ENCODE results near the gene GADD45GIP1. TPM values are rescaled to one million over a fixed set of nuclear protein-coding genes. Genes with fewer than 3 reads are reported as not detected.

Gene GADD45GIP1
- total RNA-seq, 4 donors from 2014 or later, result 25.3 to 48.8 (median 31.7) TPM

GRCh38 chr19:12994701-12995595 lies 37.9 kb upstream of the GADD45GIP1 start, which contains the start of gene NFIX:
TSS of gene NFIX (plus strand) at chr19:12995475. CDS start at chr19:12995838, 363 bp downstream.
- TF ChIP-seq, protein P1, sequence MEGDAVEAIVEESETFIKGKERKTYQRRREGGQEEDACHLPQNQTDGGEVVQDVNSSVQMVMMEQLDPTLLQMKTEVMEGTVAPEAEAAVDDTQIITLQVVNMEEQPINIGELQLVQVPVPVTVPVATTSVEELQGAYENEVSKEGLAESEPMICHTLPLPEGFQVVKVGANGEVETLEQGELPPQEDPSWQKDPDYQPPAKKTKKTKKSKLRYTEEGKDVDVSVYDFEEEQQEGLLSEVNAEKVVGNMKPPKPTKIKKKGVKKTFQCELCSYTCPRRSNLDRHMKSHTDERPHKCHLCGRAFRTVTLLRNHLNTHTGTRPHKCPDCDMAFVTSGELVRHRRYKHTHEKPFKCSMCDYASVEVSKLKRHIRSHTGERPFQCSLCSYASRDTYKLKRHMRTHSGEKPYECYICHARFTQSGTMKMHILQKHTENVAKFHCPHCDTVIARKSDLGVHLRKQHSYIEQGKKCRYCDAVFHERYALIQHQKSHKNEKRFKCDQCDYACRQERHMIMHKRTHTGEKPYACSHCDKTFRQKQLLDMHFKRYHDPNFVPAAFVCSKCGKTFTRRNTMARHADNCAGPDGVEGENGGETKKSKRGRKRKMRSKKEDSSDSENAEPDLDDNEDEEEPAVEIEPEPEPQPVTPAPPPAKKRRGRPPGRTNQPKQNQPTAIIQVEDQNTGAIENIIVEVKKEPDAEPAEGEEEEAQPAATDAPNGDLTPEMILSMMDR (IDR thresholded peaks at IDR 0.05; ENCODE audit: low read depth), result no peak

DNA sequence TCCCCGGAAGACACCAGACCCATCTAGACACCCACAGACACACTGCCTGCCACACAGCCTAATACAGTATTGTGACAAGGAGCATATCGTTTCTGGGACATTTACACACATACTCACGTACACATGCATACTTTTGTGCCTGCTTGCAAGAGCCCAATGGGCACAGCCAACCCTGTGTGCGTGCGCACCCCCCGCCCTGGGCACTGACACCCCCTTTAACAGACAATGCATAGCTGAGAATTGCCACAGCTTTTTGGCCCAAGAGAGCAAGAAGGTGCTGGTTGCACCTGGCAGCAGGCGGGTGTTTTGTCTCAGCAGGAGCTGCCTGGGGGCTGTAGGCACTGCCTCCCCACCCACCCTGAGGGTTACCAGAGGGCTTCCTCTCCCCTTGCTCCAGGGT lies 36.5 kb upstream of the GADD45GIP1 start:
- TF ChIP-seq, protein P1 (IDR thresholded peaks at IDR 0.05; ENCODE audit: low read depth), result no peak

DNA sequence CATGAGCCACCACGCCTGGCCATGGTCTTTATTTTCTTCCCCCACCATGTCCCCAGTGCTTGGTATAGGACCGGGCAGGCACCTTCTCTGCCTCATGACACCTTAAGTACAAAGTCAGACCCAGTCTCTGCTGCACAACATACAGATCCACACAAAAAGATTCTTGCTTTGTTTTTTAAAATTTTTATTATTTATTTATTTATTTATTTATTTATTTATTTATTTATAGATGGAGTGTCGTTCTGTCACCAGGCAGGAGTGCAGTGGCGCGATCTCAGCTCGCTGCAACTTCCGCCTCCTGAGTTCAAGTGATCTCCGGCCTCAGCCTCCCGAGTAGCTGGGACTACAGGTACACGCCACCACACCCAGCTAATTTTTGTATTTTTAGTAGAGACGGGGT lies 35.7 kb upstream of the GADD45GIP1 start:
- TF ChIP-seq, protein P1 (IDR thresholded peaks at IDR 0.05; ENCODE audit: low read depth), result no peak

- TF ChIP-seq, protein P1 (IDR thresholded peaks at IDR 0.05; ENCODE audit: low read depth), result no peak
These were observed 34.3 kb upstream of the GADD45GIP1 start for GRCh38 chr19:12991296-12991695.

DNA sequence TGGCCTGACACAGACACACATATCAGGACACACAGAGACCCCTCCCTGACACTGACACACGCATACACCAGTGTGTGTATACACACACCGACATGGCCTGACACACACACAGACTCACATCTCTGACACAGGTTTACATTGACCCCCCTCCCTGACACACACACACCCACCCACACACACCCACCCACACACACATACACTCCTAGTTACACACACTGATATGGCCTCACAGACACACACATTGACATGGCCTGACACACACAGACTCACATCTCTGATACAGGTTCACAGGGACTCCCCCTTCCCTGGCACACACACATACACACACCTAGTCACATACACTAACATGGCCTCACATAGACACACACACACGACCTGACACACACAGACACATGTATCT lies 33.8 kb upstream of the GADD45GIP1 start:
- TF ChIP-seq, protein P1 (IDR thresholded peaks at IDR 0.05; ENCODE audit: low read depth), result no peak

GRCh38 chr19:12990431-12990830 lies 33.4 kb upstream of the GADD45GIP1 start:
- TF ChIP-seq, protein P1 (IDR thresholded peaks at IDR 0.05; ENCODE audit: low read depth), result no peak

DNA sequence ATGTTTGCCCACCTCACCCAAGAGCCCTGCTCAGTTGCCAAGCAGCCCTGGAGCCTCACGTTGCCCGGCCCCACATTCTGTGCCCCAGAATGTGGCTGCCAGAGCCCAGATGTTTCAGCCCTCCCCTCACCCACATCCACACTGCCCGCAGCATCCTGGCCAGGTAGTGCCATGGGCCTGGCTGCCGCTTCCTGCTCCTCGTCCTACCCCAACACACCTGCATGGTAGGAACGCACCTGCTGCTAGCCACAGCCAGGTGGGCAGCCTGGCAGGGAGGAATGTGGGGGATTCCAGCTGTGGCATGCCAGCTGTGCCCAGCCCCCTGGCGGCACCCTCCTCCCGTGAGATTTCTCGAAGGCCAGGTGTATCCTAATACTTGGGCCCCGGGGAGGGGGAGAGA lies 30.8 kb upstream of the GADD45GIP1 start:
- TF ChIP-seq, protein P1 (IDR thresholded peaks at IDR 0.05; ENCODE audit: low read depth), result no peak
